ENCODE measurements around the gene REPIN1. TPM values are rescaled to one million over a fixed set of nuclear protein-coding genes. Genes with fewer than 3 reads are reported as not detected.

REPIN1 gene
- total RNA-seq, 1 donor from 2014 or later: 144 TPM

GRCh38 chr7:150372271-150373048, 3.8 kb downstream of the REPIN1 start:
- H3K27me3 ChIP-seq (ENCODE audit: control insufficient read depth, insufficient read depth, low read length): no peaks in the 10 kb centered on the region
- DNase-seq (ENCODE audit: low read depth): no peak
- peaks cover 2% of the 10 kb centered on the region for H3K36me3 ChIP-seq (ENCODE audit: control insufficient read depth, insufficient read depth, low read length)
- no peak overlapping the region for H3K4me3 ChIP-seq (ENCODE audit: low read depth, low read length)
- TF ChIP-seq, protein P1, sequence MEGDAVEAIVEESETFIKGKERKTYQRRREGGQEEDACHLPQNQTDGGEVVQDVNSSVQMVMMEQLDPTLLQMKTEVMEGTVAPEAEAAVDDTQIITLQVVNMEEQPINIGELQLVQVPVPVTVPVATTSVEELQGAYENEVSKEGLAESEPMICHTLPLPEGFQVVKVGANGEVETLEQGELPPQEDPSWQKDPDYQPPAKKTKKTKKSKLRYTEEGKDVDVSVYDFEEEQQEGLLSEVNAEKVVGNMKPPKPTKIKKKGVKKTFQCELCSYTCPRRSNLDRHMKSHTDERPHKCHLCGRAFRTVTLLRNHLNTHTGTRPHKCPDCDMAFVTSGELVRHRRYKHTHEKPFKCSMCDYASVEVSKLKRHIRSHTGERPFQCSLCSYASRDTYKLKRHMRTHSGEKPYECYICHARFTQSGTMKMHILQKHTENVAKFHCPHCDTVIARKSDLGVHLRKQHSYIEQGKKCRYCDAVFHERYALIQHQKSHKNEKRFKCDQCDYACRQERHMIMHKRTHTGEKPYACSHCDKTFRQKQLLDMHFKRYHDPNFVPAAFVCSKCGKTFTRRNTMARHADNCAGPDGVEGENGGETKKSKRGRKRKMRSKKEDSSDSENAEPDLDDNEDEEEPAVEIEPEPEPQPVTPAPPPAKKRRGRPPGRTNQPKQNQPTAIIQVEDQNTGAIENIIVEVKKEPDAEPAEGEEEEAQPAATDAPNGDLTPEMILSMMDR (IDR thresholded peaks at IDR 0.05; ENCODE audit: insufficient read depth, low read length, poor library complexity, severe bottlenecking): no peak

GRCh38 chr7:150373049-150373801, 4.6 kb downstream of the REPIN1 start:
- DNase-seq (ENCODE audit: low read depth): no peak
- TF ChIP-seq, protein P1 (IDR thresholded peaks at IDR 0.05; ENCODE audit: insufficient read depth, low read length, poor library complexity, severe bottlenecking): no peak
- Histone ChIP-seq H3K4me3 (ENCODE audit: low read depth, low read length) (no peak overlapping the region), H3K27me3 (ENCODE audit: control insufficient read depth, insufficient read depth, low read length) (no peaks in the 10 kb centered on the region), H3K36me3 (ENCODE audit: control insufficient read depth, insufficient read depth, low read length) (peaks cover 2% of the 10 kb centered on the region)

GRCh38 chr7:150374026-150374425, 5.4 kb downstream of the REPIN1 start:
- H3K27me3 ChIP-seq (ENCODE audit: control insufficient read depth, insufficient read depth, low read length): no peaks in the 10 kb centered on the region
- peaks cover 2% of the 10 kb centered on the region for H3K36me3 ChIP-seq (ENCODE audit: control insufficient read depth, insufficient read depth, low read length)
- H3K4me3 ChIP-seq (ENCODE audit: low read depth, low read length): no peak overlapping the region
- no peak for DNase-seq (ENCODE audit: low read depth)
- TF ChIP-seq, protein P1 (IDR thresholded peaks at IDR 0.05; ENCODE audit: insufficient read depth, low read length, poor library complexity, severe bottlenecking): no peak

DNA sequence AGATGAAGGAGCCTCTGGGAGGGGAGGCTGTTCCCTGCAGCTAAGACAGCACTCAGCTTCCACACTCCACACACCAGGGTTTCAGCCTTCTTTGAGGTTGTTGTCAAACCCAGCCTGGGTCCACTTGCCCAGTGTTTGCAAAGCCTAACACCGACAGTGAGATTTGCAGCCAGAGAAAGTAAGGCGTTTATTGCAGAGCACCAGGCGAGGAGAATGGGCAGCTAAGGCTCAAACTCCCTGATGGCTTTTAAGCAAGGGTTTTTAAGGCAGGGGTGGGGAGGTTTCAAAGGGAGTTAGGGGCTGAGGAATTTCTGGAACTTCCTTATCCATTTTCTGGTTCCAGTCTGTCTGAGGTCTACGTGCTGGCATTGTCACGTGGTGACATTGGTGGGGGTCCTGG, 5.8 kb downstream of the REPIN1 start:
- no peak overlapping the region for H3K4me3 ChIP-seq (ENCODE audit: low read depth, low read length)
- H3K27me3 ChIP-seq (ENCODE audit: control insufficient read depth, insufficient read depth, low read length): no peaks in the 10 kb centered on the region
- peaks cover 2% of the 10 kb centered on the region for H3K36me3 ChIP-seq (ENCODE audit: control insufficient read depth, insufficient read depth, low read length)
- TF ChIP-seq, protein P1 (IDR thresholded peaks at IDR 0.05; ENCODE audit: insufficient read depth, low read length, poor library complexity, severe bottlenecking): no peak
- no peak for DNase-seq (ENCODE audit: low read depth)

DNA sequence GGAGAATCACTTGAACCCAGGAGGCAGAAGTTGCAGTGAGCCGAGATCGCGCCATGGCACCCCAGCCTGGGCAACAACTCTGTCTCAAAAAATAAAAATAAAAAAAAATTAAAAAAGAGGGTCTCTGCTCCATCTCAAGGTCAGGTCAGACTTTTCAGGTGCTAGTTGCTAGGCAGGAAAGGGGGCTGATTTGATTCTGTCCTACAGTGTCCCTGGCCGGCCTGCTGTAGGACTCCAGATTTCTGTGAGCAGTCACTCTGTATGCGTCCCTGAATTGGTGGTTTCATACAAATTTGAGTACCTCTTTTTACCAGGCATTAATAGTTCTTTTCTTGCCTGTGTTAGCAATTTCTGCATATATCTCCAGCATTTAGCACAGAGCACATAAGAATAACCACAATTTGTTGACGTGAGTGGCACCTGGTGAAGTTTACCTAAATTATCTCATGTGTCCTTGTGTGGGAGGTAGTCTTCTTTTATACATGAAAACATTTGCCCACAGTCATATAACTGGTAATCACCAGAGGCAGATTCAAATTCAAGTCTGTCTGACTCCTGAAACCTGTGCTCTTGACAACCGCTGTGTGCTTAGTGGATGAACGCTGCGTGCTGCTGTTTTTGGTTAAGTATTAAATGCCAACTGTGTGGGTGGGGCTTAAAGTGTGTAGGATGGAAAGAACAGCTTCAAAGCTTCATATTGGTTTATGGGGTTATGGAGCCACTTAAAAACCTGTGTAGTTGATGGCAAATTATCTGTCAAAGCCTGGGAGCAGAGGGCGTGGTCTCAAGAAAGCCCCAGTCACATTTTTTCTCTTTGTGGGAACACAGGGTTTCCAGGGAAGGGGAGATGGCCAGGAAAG, 7.3 kb downstream of the REPIN1 start:
- no peak for DNase-seq (ENCODE audit: low read depth)
- H3K4me3 ChIP-seq (ENCODE audit: low read depth, low read length): no peak overlapping the region
- TF ChIP-seq, protein P1 (IDR thresholded peaks at IDR 0.05; ENCODE audit: insufficient read depth, low read length, poor library complexity, severe bottlenecking): no peak
- no peaks in the 10 kb centered on the region for H3K27me3 ChIP-seq (ENCODE audit: control insufficient read depth, insufficient read depth, low read length)
- peaks cover 2% of the 10 kb centered on the region for H3K36me3 ChIP-seq (ENCODE audit: control insufficient read depth, insufficient read depth, low read length)
